A549 (cell line): ENCODE data around the gene BAZ1B.

Source experiments
- CTCF ChIP-seq: fragments of >200 bp; sonication (Bioruptor Twin); formaldehyde crosslinking; IDR thresholded peaks from 3 replicates; pipeline ENCODE4 v1.5.1; 2016
- POLR2A ChIP-seq: IDR thresholded peaks from 2 replicates; pipeline ENCODE4 v1.6.1; 2012; ENCODE audit warnings: mild to moderate bottlenecking, low read length
- SMC3 ChIP-seq: fragments of >200 bp; sonication (Bioruptor Twin); formaldehyde crosslinking; IDR thresholded peaks from 3 replicates; pipeline ENCODE4 v1.6.1; 2018; ENCODE audit warnings: inconsistent platforms
- TFCP2L1 ChIP-seq: fragments of 250-450 bp; sonication (Bioruptor Pico); IDR thresholded peaks from 2 replicates; pipeline ENCODE4 v1.5.0; 2021; ENCODE audit warnings: mild to moderate bottlenecking

DNA sequence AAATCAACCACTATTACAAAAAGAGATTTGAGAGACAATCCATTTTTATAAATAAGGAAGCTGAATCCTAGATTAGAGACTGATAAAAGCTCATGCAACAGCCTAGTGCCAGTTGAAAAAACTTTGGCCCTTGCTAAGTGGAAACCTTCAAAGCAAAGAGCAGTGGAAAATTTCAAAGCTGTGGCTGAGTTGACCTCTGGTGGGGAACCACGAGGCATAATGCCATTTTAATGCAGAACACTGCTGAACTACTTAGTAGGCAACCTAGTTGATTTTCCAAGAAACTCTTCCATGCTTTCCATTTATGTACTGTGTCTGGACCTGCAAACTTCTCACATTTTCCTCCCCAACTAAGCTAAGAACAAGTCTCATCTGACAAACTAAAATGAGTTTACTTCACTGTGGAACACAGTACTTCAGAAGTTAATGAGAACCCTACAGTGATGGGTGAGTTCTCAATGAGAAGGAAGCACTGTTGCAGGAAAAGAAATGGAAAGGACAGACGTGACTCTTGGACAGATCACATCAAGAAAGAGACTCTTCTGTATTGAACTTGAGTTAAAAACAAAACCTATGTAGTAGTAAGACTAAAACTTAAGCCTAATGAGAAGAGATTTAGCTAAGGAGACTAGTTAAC, 69.0 kb downstream of the BAZ1B start:
- TF ChIP-seq POLR2A (no peak), SMC3 (no peak), CTCF (no peak), TFCP2L1 (no peak)
